Mucosa of gallbladder (tissue), 1 donor: ENCODE results near the gene NOL9. TPM values are rescaled to one million over a fixed set of nuclear protein-coding genes. Genes with fewer than 3 reads are reported as not detected.
A peak's percentile ranks its signal among the peaks of the same experiment; 100 is the strongest.

Source experiments
- DNase-seq: peaks from one replicate; pipeline ENCODE4 v3.0.0-alpha.2; 2020; ENCODE audit warnings: low spot score
- total RNA-seq: library from RNA; stranded (reverse); gene quantifications from one replicate; pipeline ENCODE4 v1.2.1, GENCODE V29; 2021
- donor health status: DM: no; HTN: no; CAD: no.

NOL9 gene
- total RNA-seq, 1 donor from 2014 or later: 24.2 TPM

DNA sequence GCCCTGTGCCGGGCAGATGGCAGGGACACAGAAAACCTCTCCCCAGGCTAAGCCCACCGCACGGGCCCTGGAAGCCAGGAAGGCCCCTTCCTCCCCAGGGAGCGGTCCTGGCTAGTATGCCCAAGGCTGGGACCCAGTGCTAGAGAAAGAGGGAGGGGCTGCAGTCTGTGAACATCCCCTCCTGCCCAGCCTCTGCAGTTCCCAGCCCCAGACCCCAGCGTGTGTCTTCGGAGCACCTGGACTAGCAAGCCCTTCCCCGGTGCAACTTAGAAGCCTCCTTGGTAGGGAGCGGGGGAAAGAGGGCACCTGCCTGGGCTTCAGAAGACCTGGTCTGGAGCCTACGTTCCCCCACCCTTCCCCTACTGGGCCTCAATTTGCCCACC lies 64.9 kb downstream of the NOL9 start:
- DNase-seq: no peak

DNA sequence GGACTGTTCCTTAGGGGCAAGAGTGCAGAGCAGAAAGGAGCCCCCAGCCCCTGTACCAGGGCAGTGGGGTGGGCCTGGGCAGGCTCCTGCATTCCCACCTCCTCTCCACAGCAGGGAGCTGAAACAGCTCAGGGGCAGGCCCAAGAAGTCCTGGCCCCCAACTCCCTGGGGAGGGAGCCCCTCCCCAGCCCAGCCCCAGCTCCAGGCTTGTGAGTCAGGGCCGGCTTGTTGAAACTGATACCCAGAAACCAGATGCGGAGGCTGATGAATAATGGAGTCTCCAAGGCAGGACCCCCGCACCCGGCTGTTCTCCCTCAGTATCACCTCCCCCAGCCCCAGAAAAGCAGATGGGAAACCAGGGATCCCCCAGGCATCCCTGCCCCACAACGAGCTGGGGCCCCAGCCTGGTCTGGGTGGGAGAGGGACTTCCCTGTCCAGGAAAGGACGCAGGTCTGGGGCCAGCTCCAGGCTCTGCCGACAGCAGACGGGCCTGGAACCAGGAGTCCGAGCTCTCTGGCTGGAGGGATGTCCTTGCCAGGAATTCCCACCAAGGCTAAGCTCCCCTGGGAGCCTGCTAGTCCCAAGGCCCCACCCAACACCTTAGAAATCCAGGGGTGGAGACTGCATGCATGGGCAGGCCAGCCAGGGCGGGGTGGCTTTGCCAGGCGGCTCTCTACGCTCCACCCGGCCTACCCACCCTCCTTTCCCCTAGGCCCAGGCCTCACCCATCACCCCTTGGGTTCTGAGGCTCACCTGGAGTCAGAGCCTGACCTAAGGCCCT lies 65.5 kb downstream of the NOL9 start:
- no peak for DNase-seq

DNA sequence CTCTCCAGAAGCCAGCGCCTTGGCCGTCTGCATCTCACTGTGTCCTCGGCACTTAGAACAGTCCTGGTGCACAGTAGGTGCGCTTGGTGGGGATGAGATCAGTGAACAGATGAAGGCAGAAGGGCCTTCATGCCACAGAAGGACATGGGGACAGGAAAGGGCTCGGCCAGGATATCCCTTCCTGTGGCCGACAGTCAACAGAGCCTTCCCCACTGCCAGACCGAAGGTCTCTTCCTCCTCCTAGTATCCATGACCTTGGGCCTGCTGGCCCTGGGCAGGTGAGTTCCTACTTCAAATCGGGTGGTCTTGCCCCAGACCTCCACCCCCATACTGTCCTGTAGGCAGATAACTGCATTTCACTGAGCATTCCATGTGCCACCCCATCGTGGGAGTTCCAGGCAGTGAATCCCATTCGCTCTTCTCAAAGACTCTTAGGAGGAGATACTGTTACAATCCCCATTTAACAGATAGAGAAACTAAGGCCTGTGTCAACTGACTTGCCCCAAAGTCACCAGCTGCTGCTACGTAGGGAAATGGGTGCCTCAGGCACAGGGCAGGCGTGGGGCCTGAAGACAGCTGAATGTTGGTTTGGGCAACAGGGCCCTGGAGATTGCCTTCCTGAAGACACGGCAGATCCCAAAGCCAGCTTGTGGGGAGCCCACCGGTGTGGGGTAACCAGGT lies 66.4 kb downstream of the NOL9 start:
- no peak for DNase-seq

DNA sequence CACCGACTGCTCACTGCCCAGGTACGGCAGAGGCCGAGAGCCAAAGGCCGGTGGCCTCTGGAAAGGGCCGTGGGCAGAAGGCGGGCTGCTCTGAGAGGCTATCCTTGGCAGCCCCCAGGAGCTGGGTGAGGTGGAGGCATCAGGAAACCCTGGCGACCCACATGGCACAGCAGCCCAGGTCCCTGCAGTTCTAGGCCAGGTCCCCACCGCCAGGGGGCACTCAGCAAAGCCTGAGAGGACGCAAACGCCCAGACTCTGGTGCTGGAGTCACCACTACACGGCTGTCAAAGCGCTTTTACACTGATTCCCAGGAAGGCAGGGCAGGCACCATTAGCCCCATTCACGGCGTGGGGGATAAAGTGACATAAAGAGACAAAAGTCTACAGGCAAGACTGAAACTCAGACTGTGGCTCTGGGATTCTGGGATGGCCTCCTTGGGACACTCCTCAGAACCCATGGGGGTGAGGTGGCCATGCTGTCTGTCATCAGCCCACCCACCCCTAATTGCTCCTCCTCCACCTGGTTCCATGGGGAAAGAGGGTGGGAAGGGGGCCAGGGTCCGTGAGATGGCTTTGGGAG lies 67.8 kb downstream of the NOL9 start:
- peak; percentile 85 for DNase-seq

DNA sequence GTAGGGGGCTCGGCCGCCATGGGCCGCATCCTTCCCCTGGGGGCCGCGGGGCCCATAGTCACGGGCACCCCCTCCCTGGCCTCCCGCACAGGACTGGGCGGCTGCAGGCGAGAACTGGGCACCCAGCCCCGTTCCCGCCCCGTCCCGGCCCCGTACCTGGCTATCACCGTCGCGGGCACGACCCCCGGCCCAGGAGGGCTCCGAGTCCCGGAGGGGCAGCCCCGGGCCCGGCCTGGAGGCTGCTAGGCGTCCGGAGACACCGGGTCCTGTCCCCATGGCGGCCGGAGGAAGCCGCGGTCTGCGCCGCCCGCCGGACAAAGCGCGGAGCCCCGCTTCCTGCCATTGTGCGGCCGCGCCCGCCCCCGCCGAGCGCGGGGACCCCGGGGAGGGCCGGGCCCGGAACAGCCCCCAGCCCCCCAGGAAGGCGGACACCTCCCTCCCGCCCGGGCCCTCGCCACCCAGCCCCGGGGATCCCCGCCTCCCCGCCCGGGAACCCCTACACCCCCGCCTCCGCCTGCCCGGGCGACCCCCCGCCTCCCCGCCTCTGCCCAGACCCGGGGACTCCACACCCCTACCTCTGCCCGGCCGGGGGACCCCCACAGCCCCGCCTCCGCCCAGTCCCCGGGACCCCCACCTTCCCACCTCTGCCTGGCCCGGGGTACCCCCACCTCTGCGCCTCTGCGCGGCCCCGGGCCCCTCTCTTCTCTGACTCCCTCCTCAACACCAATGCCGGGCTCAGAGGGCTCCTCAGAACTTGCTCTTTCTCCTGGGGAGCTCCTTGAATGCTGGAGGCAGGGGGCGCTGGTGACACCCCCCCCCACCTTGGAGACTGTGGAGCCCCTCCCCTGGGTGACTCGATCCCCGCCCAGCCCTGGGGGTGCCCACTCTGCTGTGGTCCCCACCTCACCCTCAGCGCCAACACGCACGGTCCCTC lies 68.9 kb downstream of the NOL9 start:
- DNase-seq: no peak

DNA sequence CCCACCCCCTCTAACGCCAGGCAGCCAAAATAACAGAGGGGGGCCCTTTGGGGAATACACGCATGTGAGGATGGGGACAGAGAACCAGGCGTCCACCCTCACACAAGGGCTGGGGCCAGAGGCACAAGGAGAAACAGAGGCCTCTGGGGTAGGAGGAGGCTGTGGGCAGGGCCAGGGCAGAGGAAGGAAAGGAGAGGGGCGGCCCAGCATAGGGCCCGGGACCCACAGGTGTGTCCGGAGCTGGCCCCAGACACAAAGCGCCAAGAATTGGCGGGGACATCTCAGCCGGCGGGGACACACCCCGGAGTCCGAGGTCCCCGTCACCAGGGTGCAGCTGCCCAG lies 69.5 kb downstream of the NOL9 start:
- no peak for DNase-seq

DNA sequence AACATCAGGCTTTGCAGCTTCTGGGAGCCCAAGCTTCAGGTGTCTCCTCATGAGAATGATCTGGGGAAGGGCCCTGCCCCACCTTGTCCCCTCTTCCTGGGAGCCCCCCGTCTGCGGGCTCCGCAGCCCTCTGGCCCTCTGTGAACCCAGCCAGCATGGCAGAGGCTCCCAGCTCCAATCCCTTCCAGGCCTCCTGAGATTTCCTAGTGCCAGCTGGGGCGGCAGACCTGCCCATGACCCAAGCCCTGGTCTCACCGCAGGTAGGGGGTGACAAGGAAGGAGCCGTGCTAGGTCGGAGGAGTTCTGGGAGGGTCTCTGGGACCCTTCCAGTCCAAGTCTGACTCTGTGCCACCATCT lies 70.6 kb downstream of the NOL9 start:
- no peak for DNase-seq

DNA sequence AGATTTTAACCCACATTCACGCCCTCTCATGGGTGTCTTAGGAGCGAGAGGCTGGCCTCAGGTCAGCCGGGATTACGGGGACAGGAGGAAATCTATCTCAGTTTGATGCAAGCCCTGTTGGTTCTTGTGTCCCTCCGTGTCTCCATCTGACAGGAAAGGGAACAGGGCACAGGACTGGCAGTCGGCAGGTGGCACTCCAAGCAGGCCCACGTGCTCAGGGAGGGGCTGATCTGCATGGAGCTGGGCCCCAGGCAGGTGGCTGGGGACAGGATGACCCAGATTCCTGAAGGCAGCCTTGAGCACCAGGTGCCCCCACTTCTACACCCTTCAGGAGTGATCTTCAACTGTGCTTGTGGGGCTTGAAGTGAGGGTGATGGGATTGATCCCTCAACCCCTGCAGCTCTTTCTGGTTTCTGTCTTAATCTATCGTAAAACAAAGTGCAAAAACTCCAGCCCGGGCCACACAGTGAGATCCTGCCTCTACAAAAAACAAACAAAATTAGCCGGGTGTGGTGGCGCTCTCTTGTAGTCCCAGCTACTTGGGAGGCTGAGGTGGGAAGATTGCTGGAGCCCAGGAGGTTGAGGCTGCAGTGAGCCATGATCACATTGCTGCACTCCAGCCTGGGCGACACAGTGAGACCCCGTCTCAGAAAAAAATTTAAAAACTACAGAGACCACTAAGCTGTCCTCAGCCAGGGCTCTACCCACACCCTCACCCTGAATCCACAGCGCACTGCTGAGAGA lies 71.1 kb downstream of the NOL9 start:
- peak; percentile 54 for DNase-seq

DNA sequence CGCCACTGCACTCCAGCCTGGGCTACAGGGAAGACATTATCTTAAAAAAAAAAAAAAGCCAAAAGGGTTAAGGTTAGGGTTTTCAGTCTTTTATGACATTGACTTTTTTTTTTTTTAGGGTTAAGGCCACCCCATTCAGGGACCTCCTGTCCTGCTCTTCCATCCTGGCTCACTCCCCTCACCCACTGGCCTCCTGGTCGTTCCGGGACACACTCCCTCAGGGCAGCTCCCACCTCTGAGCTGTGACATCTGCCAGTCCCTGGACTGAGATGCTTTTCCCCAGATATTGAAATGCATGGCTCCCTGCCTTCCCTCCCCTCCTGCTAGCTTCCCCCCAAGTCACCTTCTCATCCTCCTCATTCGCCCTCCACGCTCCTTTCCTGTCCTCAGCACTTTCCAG lies 72.5 kb downstream of the NOL9 start:
- DNase-seq: no peak

DNA sequence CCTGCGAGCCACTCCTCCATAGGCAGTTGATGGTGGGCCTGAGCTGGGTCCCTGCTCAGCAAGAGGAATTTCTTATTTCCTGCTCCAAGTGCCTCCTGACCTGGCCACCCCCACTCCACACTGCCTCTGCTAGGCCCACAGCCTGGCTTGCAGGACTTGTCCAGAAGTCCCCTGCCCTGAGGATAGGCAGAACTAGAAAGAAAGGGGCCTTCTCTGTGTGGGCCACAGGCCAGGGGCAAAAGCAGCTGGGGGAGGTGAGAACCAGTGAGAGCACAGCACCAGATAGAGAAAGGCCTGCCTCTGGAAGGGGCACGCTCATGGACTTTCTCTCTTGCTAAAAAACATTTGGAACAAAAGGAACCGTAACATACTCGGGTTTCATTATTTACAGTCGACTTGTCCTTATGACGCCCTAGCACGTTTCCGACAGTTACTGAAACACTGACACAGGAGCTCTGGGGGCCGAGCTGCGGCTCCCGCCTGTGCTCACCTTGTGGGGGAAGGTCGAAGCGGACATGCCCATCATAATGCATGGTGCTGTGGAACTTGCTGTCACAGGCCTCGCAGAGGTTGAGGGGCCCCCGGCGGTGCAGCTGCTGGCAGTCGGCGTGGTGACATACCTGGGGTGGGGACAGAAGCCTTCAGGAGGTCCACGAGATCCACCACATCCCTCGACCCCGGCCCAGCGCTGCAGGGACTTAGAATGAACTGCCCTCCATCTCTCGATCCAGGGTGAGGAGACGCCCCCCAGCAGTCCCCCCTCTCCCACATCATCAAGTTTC lies 77.1 kb downstream of the NOL9 start:
- DNase-seq: no peak

DNA sequence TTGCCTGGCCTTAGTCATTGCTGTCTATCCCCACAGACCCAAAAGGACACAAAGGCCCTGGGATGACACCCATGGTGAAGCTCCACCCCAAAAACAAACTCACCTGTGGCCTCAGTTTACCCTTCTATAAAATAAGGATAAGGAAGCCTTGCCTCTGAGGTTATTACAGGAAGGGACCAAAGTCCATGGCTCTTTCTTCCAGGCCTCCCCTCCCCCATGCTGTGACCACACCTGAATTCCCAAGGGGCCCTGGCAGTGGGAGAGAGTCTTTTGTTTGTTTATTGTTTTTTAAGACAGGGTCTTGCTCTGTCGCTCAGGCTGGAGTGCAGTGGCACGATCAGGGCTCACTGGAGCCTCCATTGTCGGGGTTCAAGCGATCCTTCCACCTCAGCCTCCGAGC lies 77.8 kb downstream of the NOL9 start:
- peak; percentile 47 for DNase-seq

DNA sequence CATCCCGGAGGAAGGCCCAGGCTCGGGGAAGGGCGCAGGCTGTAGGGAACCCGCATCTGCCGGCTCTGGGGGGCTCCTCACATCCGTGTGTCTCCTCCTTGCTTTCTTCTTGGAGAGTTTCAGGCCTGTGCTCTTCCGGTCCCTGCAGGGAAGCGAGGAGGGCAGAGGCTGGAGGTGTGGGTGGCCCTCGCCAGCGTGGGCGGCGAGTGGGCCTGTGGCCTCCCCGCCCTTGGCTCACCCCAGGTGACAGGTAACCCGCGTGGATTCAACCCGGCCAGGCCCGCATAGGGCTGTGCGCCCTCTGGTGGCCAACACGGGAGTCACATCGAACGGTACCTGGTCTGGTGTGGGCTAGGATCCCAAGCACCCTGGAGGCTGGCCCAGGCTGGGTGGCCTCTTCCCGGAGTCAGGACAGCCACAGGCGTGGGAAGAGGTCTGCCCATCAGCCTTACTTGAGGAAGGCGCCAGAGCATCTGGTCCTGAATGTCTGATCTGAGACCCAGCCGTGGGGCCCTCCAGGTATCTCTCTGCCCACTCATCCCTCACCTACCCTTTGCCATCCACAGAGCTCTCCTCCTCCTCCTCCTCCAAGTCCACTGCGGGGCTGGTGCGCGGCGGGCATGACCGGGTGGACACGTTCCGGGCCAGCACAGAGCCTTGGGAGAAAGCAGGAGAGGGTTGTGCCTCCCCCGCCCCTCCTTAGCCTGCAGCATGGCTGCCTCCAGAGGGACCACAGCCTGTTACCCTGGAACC lies 78.8 kb downstream of the NOL9 start:
- DNase-seq: peak; percentile 67

DNA sequence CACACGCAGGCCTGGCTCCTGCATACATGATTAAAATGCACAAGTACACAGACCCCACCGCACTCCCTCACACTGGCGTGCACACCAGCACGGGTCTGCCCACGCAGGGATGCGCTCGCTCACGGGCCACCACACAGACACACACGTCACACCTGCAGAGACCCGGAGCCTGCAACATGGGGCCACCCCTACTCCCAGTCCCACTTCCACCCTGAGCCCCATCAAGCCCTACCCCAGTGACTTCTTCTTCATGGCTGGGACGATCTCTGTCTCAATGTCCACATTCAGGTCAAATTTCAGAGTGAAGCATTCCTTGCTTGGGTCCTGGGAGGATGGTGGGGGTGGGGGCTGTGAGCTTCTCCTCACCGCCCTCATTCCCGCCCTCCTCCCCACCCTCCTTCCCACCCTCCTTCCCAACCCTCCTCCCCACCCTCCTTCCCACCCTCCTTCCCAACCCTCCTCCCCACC lies 79.5 kb downstream of the NOL9 start:
- DNase-seq: no peak

DNA sequence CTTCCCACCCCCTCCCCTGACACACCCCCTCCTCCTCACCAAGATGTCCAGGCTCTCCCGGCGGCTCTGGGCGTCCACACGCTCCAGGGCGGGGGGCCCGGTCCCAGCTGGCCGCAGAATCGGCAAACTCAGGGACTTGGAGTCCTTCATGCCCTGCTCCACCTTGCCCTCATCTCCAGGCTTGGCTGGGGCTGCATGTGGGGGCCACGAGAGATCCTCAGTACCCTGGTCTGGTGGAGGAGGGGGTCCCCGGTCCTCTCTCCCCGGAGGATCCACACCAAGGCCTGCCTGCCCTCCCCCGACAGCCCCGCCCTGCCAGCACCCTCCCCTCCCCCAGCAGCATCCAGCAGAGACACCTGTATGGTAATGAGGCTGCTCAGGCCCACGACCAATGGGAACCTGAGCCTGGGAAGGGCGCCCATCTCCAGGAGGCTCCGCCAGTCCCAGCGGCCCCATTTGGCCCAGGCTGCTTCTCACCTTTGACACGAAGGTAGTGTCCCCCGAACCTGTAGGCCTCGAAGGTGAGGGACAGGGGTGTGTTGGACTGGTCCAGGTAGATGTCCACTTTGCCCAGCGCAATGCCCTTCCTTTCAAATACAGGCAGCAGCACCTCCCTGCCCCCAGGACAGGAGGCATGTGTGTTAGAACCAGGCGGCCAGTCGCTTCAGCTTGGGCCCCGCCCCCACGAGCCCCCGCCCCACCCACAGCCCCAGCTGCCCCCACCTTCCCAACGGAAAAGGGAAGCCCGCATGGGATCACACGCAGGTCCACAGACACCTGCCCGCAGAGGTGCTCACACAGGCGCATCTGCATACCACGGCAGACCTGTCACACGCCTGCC lies 80.1 kb downstream of the NOL9 start:
- no peak for DNase-seq

DNA sequence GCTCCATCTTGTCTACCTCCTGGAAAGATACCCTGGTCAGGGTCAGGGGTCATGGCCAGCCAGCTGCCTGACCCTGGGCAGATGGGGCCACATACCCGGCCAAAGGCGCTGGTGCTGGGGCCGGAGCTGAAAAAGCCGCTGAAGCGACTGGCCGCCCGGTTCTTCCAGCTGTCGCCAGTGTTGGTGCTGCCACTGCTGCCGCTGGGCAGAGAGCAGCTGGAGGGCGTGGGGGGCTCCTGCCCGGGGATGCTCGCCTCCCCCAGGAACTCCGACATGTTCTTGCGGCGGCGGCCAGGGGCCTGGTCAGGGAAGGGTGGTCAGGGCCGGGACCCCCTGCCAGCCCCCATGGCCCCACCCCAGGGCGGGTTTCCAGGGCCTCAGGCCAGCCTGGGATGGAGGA lies 81.2 kb downstream of the NOL9 start:
- no peak for DNase-seq

DNA sequence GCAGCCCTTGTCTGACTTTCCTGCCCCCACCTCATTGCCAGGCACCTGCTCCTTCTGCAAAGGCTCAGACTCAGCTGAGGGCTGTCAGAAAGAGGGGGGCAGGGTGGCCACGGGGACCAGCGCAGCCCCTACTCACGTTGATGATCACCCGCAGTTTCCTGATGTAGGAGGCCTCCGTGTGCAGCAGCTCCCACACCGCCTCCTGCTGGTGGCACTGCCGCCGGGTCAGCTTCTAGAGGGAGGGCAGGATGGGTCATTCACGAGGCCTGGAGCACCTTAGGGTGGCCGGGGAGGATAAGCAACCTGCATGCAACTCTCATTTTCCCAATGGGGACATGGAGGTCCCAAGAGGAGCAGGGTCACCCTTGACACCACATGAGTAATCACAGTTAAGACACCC lies 81.9 kb downstream of the NOL9 start:
- DNase-seq: no peak

DNA sequence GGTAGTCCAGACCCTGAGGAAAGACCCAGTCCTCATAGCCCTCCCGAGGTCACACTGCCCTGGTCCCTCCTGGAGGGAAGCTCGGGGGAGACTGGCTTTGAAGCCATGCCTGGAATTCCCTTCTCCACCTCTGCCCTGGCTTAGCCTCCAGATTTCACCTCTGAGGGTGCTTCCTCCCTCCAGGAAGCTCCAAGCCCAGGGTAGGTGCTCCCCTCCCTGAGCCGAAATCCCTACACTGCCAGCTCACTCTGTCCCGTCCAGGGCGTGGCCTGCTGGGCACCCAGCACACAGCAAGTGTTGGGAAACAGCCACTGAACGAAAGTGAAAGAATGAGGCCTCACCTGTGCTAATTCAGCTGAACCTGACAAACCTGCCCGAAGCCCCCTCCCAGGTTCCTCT lies 82.3 kb downstream of the NOL9 start:
- DNase-seq: peak; percentile 47
